Neural cell (in vitro differentiated cells): ENCODE results near the gene MND1.

Experiments used
- CTCF ChIP-seq: fragments of 450-650 bp; IDR thresholded peaks from 2 replicates; pipeline ENCODE4 v1.5.1; 2014; ENCODE audit warnings: antibody characterized with exemption, mild to moderate bottlenecking, moderate library complexity; ENCODE audit not compliant: poor library complexity, severe bottlenecking
- EP300 ChIP-seq: fragments of 450-650 bp; conservative IDR thresholded peaks from 2 replicates; pipeline ENCODE4 v1.6.1; 2014; ENCODE audit warnings: antibody characterized with exemption, mild to moderate bottlenecking, moderate library complexity; ENCODE audit not compliant: poor library complexity, severe bottlenecking
- EZH2 ChIP-seq: fragments of 200-600, 300-800 bp; shearing (Covaris generic), sonication (generic); IDR thresholded peaks from 2 replicates; pipeline ENCODE4 v1.6.1; 2014; ENCODE audit warnings: antibody characterized with exemption, low read length, borderline replicate concordance, mild to moderate bottlenecking; ENCODE audit not compliant: insufficient read depth, poor library complexity, severe bottlenecking
- MXI1 ChIP-seq: fragments of 450-650 bp; conservative IDR thresholded peaks from 2 replicates; pipeline ENCODE4 v1.6.1; 2014; ENCODE audit warnings: antibody characterized with exemption, mild to moderate bottlenecking; ENCODE audit not compliant: poor library complexity, severe bottlenecking
- POLR2AphosphoS5 ChIP-seq: IDR thresholded peaks from 2 replicates; pipeline ENCODE4 v1.6.1; 2012
- RAD21 ChIP-seq: fragments of 450-650 bp; conservative IDR thresholded peaks from 2 replicates; pipeline ENCODE4 v1.6.1; 2014; ENCODE audit warnings: antibody characterized with exemption, mild to moderate bottlenecking, moderate library complexity
- SMC3 ChIP-seq: fragments of 450-650 bp; conservative IDR thresholded peaks from 2 replicates; pipeline ENCODE4 v1.6.1; 2014; ENCODE audit warnings: antibody characterized with exemption, mild to moderate bottlenecking, moderate library complexity; ENCODE audit not compliant: poor library complexity
- TAF1 ChIP-seq: IDR thresholded peaks from 2 replicates; pipeline ENCODE4 v1.6.1; 2012; ENCODE audit warnings: low read depth

GRCh38 chr4:153452658-153453378 is 108.3 kb downstream of the MND1 start:
- TF ChIP-seq EP300 = no peak
- no peak for TF ChIP-seq RAD21
- no peak for TF ChIP-seq SMC3
- TF ChIP-seq POLR2AphosphoS5 = no peak
- TF ChIP-seq CTCF = no peak
- TF ChIP-seq TAF1 = no peak
- no peak for TF ChIP-seq EZH2
- no peak for TF ChIP-seq MXI1
